ENCODE results near the gene PFDN4. TPM values are rescaled to one million over a fixed set of nuclear protein-coding genes. Genes with fewer than 3 reads are reported as not detected.

The PFDN4 gene
- total and polyA plus RNA-seq, 2 of the 13 experiments (the other 11 are each of a cell fraction or from before 2014, with no cell fraction given): 59.8 to 227 TPM

GRCh38 chr20:54237116-54237943, 29.4 kb downstream of the PFDN4 start:
- peaks cover 0 to 2% of the 10 kb centered on the region in 2 experiments; a peak in 1 of 5 replicates for H3K27me3 ChIP-seq (ENCODE audit: control insufficient read depth in 1 of 2, insufficient read depth in 2 of 2, low read length in 2 of 2)
- intact Hi-C loops (cut with micrococcal nuclease; ENCODE audit: unreplicated experiment) (no loop called here), in situ Hi-C loops (cut with HindIII; ENCODE audit: extremely low pct_ligation_motif_present, low pct_unique_long_range_greater_than_20kb) (no loop called here)
- no peak overlapping the region for H3K27ac ChIP-seq (ENCODE audit: extremely low read length, insufficient read depth, low read length)
- DNase-seq (ENCODE audit: low spot score) (no peak), FAIRE-seq (no peak), ATAC-seq (no peak)
- no peaks in the 10 kb centered on the region for H4K20me1 ChIP-seq (ENCODE audit: insufficient read depth, low read length)
- no peaks in the 10 kb centered on the region for H3K9me3 ChIP-seq (ENCODE audit: low read length)
- H3K4me3 ChIP-seq (replicated peaks in 1 of 3; ENCODE audit: insufficient read depth in 1 of 3, low read depth in 2 of 3, low read length in 3 of 3): no peak overlapping the region
- no peak overlapping the region for H3K9ac ChIP-seq (ENCODE audit: insufficient read depth, low read depth, low read length)
- TF ChIP-seq ZNF317 (CRISPR knock-in tag; IDR thresholded peaks at IDR 0.05): no peak
- TF ChIP-seq POGZ (CRISPR knock-in tag; IDR thresholded peaks at IDR 0.05): no peak
- no peak for TF ChIP-seq KLF6 (CRISPR knock-in tag; IDR thresholded peaks at IDR 0.05)
- no peak for TF ChIP-seq ZNF737 (CRISPR knock-in tag; IDR thresholded peaks at IDR 0.05; ENCODE audit: borderline replicate concordance)
- no peak for TF ChIP-seq SMARCE1 (IDR thresholded peaks at IDR 0.05; ENCODE audit: borderline replicate concordance)
- TF ChIP-seq IKZF1 (IDR thresholded peaks at IDR 0.05): no peak
- no peak for TF ChIP-seq ZBTB38 (CRISPR knock-in tag; IDR thresholded peaks at IDR 0.05)
- no peak for TF ChIP-seq ZNF530 (CRISPR knock-in tag; IDR thresholded peaks at IDR 0.05; ENCODE audit: low read depth)
- no peak for TF ChIP-seq ZNF75D (CRISPR knock-in tag; IDR thresholded peaks at IDR 0.05; ENCODE audit: borderline replicate concordance)
- no peak for TF ChIP-seq SMC3 (IDR thresholded peaks at IDR 0.05; ENCODE audit: low read length)
- TF ChIP-seq GTF2F1 (IDR thresholded peaks at IDR 0.05; ENCODE audit: low read length): no peak
- TF ChIP-seq FOXA3 (CRISPR knock-in tag; IDR thresholded peaks at IDR 0.05): no peak
- TF ChIP-seq PAX8 (CRISPR knock-in tag; IDR thresholded peaks at IDR 0.05; ENCODE audit: borderline replicate concordance): no peak
- no peak for TF ChIP-seq AGO1 (IDR thresholded peaks at IDR 0.05; ENCODE audit: low read depth, low read length, poor library complexity, severe bottlenecking)
- TF ChIP-seq ATF1 (CRISPR knock-in tag; IDR thresholded peaks at IDR 0.05): no peak
- TF ChIP-seq ZNF513 (CRISPR knock-in tag; conservative IDR thresholded peaks at IDR 0.05): no peak
- TF ChIP-seq MTA1 (CRISPR knock-in tag; IDR thresholded peaks at IDR 0.05; ENCODE audit: borderline replicate concordance): no peak
- no peak for TF ChIP-seq ARNTL (CRISPR knock-in tag; IDR thresholded peaks at IDR 0.05)
- H3K4me2 ChIP-seq (ENCODE audit: low read depth, low read length): no peak overlapping the region
- H3K36me3 ChIP-seq (replicated peaks in 1 of 2; ENCODE audit: control insufficient read depth in 1 of 2, insufficient read depth in 2 of 2, low read length in 2 of 2): no peaks in the 10 kb centered on the region
- H3K79me2 ChIP-seq (ENCODE audit: insufficient read depth, low read length): no peaks in the 10 kb centered on the region
- ChIA-PET CTCF (ENCODE audit: low intra/inter-chr PET ratio, low total read pairs) (no interaction called here), POLR2A (no interaction called here)
- no peaks in the 10 kb centered on the region for H3K4me1 ChIP-seq (ENCODE audit: insufficient read depth, low read length)
- BruUV-seq (replicated peaks): no TSS peak
- 33% methylated on average over 12 of the region's 12 CpGs for WGBS (ENCODE audit: low lambda C conversion rate)
- H2AFZ ChIP-seq (ENCODE audit: low read length): no peak overlapping the region
